Activated T-cell treated with anti-CD3 and anti-CD28 coated beads, Interleukin-2, amount 50 U/mL, for 72 hours (primary cell): ENCODE data around the gene NPHP4. TPM values are rescaled to one million over a fixed set of nuclear protein-coding genes. Genes with fewer than 3 reads are reported as not detected.

Experiments
- total RNA-seq, 2 donors: library from RNA; stranded (reverse); gene quantifications; one replicate each; pipeline ENCODE4 v1.2.3, GENCODE V29; 2022

NPHP4 gene
- total RNA-seq, 2 donors from 2014 or later = 12.3 to 14.5 TPM

Other genes starting within 250 kb of the NPHP4 start
- gene KCNAB2, start 53.5 kb upstream of the NPHP4 start, total RNA-seq = 100 to 1,000 TPM; 210 to 232 TPM
- gene CHD5, start 187.9 kb upstream of the NPHP4 start, total RNA-seq = under 1 TPM; 0.16 to 0.31 TPM
- 100 to 1,000 TPM; 507 to 537 TPM for gene RPL22, start 207.2 kb upstream of the NPHP4 start, total RNA-seq
- 10 to 100 TPM in 1 of 2 donors, 1 to 10 TPM in 1; 9.5 to 14.9 TPM for gene RNF207, start 213.7 kb upstream of the NPHP4 start, total RNA-seq
- gene ICMT, start 243.5 kb upstream of the NPHP4 start, total RNA-seq = 10 to 100 TPM; 39.5 to 46.9 TPM